ENCODE measurements around the gene PNPLA3. TPM values are rescaled to one million over a fixed set of nuclear protein-coding genes. Genes with fewer than 3 reads are reported as not detected.

Gene PNPLA3
- total and polyA plus RNA-seq, 3 donors from 2014 or later: 0.53 to 1.7 (median 0.93) TPM

DNA sequence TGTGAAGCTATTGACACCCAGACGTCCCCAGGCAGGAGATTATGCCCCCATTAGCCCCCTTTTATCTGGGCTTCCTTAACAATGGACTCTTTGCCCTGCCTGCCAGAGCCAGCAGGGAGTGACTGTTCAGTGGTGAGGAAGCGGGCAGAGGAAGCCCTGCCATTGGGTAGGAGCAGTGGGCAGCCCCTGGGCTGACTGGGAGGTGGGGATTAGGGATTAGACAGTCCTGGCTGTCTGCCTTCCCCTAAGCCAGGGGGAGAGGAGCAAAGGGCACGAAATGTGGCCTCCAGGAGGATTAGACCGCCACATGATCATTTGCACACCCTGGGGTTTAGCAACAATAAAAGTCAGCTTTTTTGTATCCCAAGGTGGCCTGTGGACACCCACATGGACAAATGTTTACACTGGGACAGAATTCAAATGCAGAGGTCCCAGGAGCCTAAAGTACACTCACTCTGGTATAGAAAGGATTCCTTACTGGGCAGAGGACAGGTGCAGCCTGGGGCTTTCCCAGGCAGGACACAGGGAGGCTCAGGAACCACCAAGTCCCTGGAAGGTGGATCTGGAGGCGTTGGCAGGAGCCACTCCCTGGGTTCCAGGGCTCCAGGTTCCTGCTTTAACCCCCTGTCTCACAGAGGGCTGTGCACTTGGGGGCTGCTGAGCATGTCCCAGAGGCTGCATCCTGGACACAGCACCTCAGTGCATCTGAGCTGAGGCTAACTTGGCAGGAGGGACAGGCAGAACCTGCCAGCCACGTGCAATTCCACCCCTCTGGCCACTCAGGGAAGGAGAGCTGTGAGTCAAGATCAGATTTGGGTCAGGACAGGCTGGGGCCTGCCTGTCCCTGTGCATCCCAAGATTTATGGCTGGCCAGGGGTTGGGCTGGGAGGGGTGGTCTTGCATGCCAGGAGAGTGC, 2.1 kb downstream of the PNPLA3 start:
- no peak overlapping the region for H3K27ac ChIP-seq
- no peak for TF ChIP-seq POLR2A (IDR thresholded peaks at IDR 0.05)
- TF ChIP-seq, protein P1, sequence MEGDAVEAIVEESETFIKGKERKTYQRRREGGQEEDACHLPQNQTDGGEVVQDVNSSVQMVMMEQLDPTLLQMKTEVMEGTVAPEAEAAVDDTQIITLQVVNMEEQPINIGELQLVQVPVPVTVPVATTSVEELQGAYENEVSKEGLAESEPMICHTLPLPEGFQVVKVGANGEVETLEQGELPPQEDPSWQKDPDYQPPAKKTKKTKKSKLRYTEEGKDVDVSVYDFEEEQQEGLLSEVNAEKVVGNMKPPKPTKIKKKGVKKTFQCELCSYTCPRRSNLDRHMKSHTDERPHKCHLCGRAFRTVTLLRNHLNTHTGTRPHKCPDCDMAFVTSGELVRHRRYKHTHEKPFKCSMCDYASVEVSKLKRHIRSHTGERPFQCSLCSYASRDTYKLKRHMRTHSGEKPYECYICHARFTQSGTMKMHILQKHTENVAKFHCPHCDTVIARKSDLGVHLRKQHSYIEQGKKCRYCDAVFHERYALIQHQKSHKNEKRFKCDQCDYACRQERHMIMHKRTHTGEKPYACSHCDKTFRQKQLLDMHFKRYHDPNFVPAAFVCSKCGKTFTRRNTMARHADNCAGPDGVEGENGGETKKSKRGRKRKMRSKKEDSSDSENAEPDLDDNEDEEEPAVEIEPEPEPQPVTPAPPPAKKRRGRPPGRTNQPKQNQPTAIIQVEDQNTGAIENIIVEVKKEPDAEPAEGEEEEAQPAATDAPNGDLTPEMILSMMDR (IDR thresholded peaks at IDR 0.05): no peak
- intact Hi-C loops (cut with DNase I; ENCODE audit: low total_unique reads): no loop called here
- 58 to 64% methylated on average over 4 to 6 of the region's 6 CpGs for WGBS, 2 donors
- no peak overlapping the region for H3K4me3 ChIP-seq
- DNase-seq: no peak
- H3K9me3 ChIP-seq: no peaks in the 10 kb centered on the region
- H3K4me1 ChIP-seq: peaks cover 6% of the 10 kb centered on the region
- no peaks in the 10 kb centered on the region for H3K27me3 ChIP-seq
- H3K36me3 ChIP-seq (ENCODE audit: low read depth, missing control alignments): no peaks in the 10 kb centered on the region

- WGBS, 2 donors: 75 to 87% methylated on average over 1 of the region's 1 CpG
- Histone ChIP-seq H3K27me3 (no peaks in the 10 kb centered on the region), H3K4me3 (no peak overlapping the region), H3K36me3 (ENCODE audit: low read depth, missing control alignments) (no peaks in the 10 kb centered on the region), H3K27ac (no peak overlapping the region), H3K4me1 (peaks cover 6% of the 10 kb centered on the region), H3K9me3 (no peaks in the 10 kb centered on the region)
- TF ChIP-seq POLR2A (IDR thresholded peaks at IDR 0.05): no peak
- TF ChIP-seq, protein P1 (IDR thresholded peaks at IDR 0.05): no peak
- intact Hi-C loops (cut with DNase I; ENCODE audit: low total_unique reads): no loop called here
- no peak for DNase-seq
Observed at GRCh38 chr22:43926349-43926710, 2.7 kb downstream of the PNPLA3 start.

- WGBS, 2 donors: 87 to 88% methylated on average over 5 of the region's 5 CpGs
- H3K36me3 ChIP-seq (ENCODE audit: low read depth, missing control alignments): no peaks in the 10 kb centered on the region
- intact Hi-C loops (cut with DNase I; ENCODE audit: low total_unique reads): no loop called here
Observed at GRCh38 chr22:43928468-43928867, 4.9 kb downstream of the PNPLA3 start.

GRCh38 chr22:43928908-43929307, 5.3 kb downstream of the PNPLA3 start:
- intact Hi-C loops (cut with DNase I; ENCODE audit: low total_unique reads): no loop called here
- Histone ChIP-seq H3K4me3 (no peak overlapping the region), H3K4me1 (peaks cover 6% of the 10 kb centered on the region), H3K36me3 (ENCODE audit: low read depth, missing control alignments) (no peaks in the 10 kb centered on the region), H3K27ac (no peak overlapping the region), H3K27me3 (no peaks in the 10 kb centered on the region), H3K9me3 (no peaks in the 10 kb centered on the region)
- TF ChIP-seq, protein P1 (IDR thresholded peaks at IDR 0.05): no peak
- no peak for TF ChIP-seq POLR2A (IDR thresholded peaks at IDR 0.05)
- no peak for DNase-seq
- WGBS, 2 donors: 85 to 96% methylated on average over 6 of the region's 6 CpGs

More at GRCh38 chr22:43928468-43928867, 4.9 kb downstream of the PNPLA3 start:
- H3K27me3 ChIP-seq: no peaks in the 10 kb centered on the region
- TF ChIP-seq POLR2A (IDR thresholded peaks at IDR 0.05): no peak
- TF ChIP-seq, protein P1 (IDR thresholded peaks at IDR 0.05): no peak
- DNase-seq: no peak
- H3K4me1 ChIP-seq: peaks cover 6% of the 10 kb centered on the region
- no peak overlapping the region for H3K4me3 ChIP-seq
- no peak overlapping the region for H3K27ac ChIP-seq
- H3K9me3 ChIP-seq: no peaks in the 10 kb centered on the region

Data from testis (tissue), 3 donors.